HEK293 (cell line): ENCODE measurements around the gene MYBPH.

Source experiments
- CTCF ChIA-PET: fragments of 350-600 bp; formaldehyde crosslinking; extraction: SDS; loops from one replicate; lab custom pipeline; 2021; ENCODE audit warnings: antibody characterized with exemption; lab: Yijun Ruan, JAX
- POLR2A ChIA-PET: fragments of 300-600 bp; formaldehyde crosslinking; extraction: SDS; loops from one replicate; lab custom pipeline; 2020; ENCODE audit warnings: antibody characterized with exemption, inconsistent platforms; lab: Yijun Ruan, JAX
- H3K27ac ChIP-seq: fragments of 200-500 bp; sonication (Bioruptor generic); 2 replicates; pipeline ENCODE4 v1.5.1; 2014; ENCODE audit warnings: low read depth, low read length, control low read depth, inconsistent platforms; ENCODE audit errors: extremely low read depth
- H3K36me3 ChIP-seq, 2 experiments: fragments of 200-500 bp in 1 of 2; sonication (Bioruptor generic) in 1 of 2; 1 replicate in 1 of 2; 2 replicates in 1 of 2; pipeline ENCODE4 v1.5.1; 2014 to 2017; ENCODE audit warnings: inconsistent platforms in 2 of 2, low read length in 2 of 2; ENCODE audit not compliant: control insufficient read depth in 2 of 2, insufficient read depth in 1 of 2
- H3K4me1 ChIP-seq: fragments of 200-500 bp; sonication (Bioruptor generic); 2 replicates; pipeline ENCODE4 v1.5.1; 2014; ENCODE audit warnings: mild to moderate bottlenecking, low read length, inconsistent platforms; ENCODE audit not compliant: control insufficient read depth, insufficient read depth
- H3K4me3 ChIP-seq: 2 replicates; pipeline ENCODE4 v1.5.1; 2011; ENCODE audit warnings: low read depth, mild to moderate bottlenecking, control low read depth, low read length, moderate library complexity
- H3K9me3 ChIP-seq: fragments of 200-500 bp; sonication (Bioruptor generic); 2 replicates; pipeline ENCODE4 v1.5.1; 2014; ENCODE audit warnings: low read depth, low read length, inconsistent platforms; ENCODE audit not compliant: control insufficient read depth, insufficient read depth
- GFI1B ChIP-seq: fragments of 450-650 bp; formaldehyde crosslinking; IDR thresholded peaks from 2 replicates; pipeline ENCODE4 v1.5.1; 2016; ENCODE audit warnings: missing biosample characterization, missing genetic modification characterization
- REST ChIP-seq: fragments of 450-650 bp; formaldehyde crosslinking; IDR thresholded peaks from 2 replicates; pipeline ENCODE4 v1.5.1; 2016; ENCODE audit warnings: missing biosample characterization, missing genetic modification characterization
- SP2 ChIP-seq: fragments of 450-650 bp; formaldehyde crosslinking; IDR thresholded peaks from 2 replicates; pipeline ENCODE4 v1.5.1; 2016; ENCODE audit warnings: missing biosample characterization, missing genetic modification characterization
- YY1 ChIP-seq: fragments of 450-650 bp; formaldehyde crosslinking; IDR thresholded peaks from 2 replicates; pipeline ENCODE4 v1.5.1; 2018; ENCODE audit warnings: missing biosample characterization, missing genetic modification characterization
- ZBTB21 ChIP-seq: fragments of 450-650 bp; formaldehyde crosslinking; IDR thresholded peaks from 2 replicates; pipeline ENCODE4 v1.5.1; 2017; ENCODE audit warnings: missing biosample characterization, missing genetic modification characterization
- ZFHX2 ChIP-seq: fragments of 450-650 bp; formaldehyde crosslinking; conservative IDR thresholded peaks from 2 replicates; pipeline ENCODE4 v1.5.1; 2016; ENCODE audit warnings: missing biosample characterization, missing genetic modification characterization
- ZNF114 ChIP-seq: fragments of 450-650 bp; formaldehyde crosslinking; IDR thresholded peaks from 2 replicates; pipeline ENCODE4 v1.5.0; 2017; ENCODE audit warnings: missing biosample characterization, missing genetic modification characterization
- ZNF202 ChIP-seq: fragments of 450-650 bp; formaldehyde crosslinking; IDR thresholded peaks from 2 replicates; pipeline ENCODE4 v1.5.1; 2016; ENCODE audit warnings: missing biosample characterization, missing genetic modification characterization, borderline replicate concordance
- ZNF211 ChIP-seq: fragments of 450-650 bp; formaldehyde crosslinking; IDR thresholded peaks from 2 replicates; pipeline ENCODE4 v1.5.1; 2016; ENCODE audit warnings: low read depth, missing biosample characterization, missing genetic modification characterization
- ZNF221 ChIP-seq: fragments of 450-650 bp; formaldehyde crosslinking; IDR thresholded peaks from 2 replicates; pipeline ENCODE4 v1.5.1; 2017; ENCODE audit warnings: missing biosample characterization, missing genetic modification characterization, borderline replicate concordance
- ZNF37A ChIP-seq: fragments of 450-650 bp; IDR thresholded peaks from 2 replicates; pipeline ENCODE4 v1.5.1; 2018; ENCODE audit warnings: missing biosample characterization, missing genetic modification characterization
- ZNF529 ChIP-seq: fragments of 450-650 bp; formaldehyde crosslinking; IDR thresholded peaks from 2 replicates; pipeline ENCODE4 v1.5.1; 2017; ENCODE audit warnings: missing genetic modification characterization, missing biosample characterization; ENCODE audit not compliant: insufficient replicate concordance
- ZNF549 ChIP-seq: fragments of 450-650 bp; IDR thresholded peaks from 2 replicates; pipeline ENCODE4 v1.5.1; 2018; ENCODE audit warnings: missing biosample characterization, missing genetic modification characterization, mild to moderate bottlenecking, inconsistent platforms, moderate library complexity
- ZNF571 ChIP-seq: fragments of 450-650 bp; formaldehyde crosslinking; IDR thresholded peaks from 2 replicates; pipeline ENCODE4 v1.5.0; 2017; ENCODE audit warnings: missing biosample characterization, missing genetic modification characterization
- ZNF624 ChIP-seq: fragments of 450-650 bp; formaldehyde crosslinking; IDR thresholded peaks from 2 replicates; pipeline ENCODE4 v1.5.1; 2017; ENCODE audit warnings: missing biosample characterization, missing genetic modification characterization
- ZNF664 ChIP-seq: fragments of 450-650 bp; formaldehyde crosslinking; IDR thresholded peaks from 2 replicates; pipeline ENCODE4 v1.5.1; 2016; ENCODE audit warnings: missing biosample characterization, missing genetic modification characterization
- ZNF791 ChIP-seq: fragments of 450-650 bp; formaldehyde crosslinking; IDR thresholded peaks from 2 replicates; pipeline ENCODE4 v1.5.1; 2016; ENCODE audit warnings: missing biosample characterization, missing genetic modification characterization
- ZSCAN23 ChIP-seq: fragments of 450-650 bp; formaldehyde crosslinking; IDR thresholded peaks from 2 replicates; pipeline ENCODE4 v1.5.1; 2016; ENCODE audit warnings: missing biosample characterization, missing genetic modification characterization
- TF ChIP-seq, protein P1 (sequence below): IDR thresholded peaks from 2 replicates; pipeline ENCODE4 v1.6.1; 2011; ENCODE audit warnings: mild to moderate bottlenecking, low read depth, low read length, borderline replicate concordance
- TF ChIP-seq, protein P2 (sequence below): fragments of 450-650 bp; formaldehyde crosslinking; IDR thresholded peaks from 2 replicates; pipeline ENCODE4 v1.5.1; 2016; ENCODE audit warnings: missing biosample characterization, missing genetic modification characterization
- TF ChIP-seq, protein P3 (sequence below): fragments of 450-650 bp; formaldehyde crosslinking; IDR thresholded peaks from 2 replicates; pipeline ENCODE4 v1.5.0; 2017; ENCODE audit warnings: missing biosample characterization, missing genetic modification characterization, borderline replicate concordance

MYBPH gene

DNA sequence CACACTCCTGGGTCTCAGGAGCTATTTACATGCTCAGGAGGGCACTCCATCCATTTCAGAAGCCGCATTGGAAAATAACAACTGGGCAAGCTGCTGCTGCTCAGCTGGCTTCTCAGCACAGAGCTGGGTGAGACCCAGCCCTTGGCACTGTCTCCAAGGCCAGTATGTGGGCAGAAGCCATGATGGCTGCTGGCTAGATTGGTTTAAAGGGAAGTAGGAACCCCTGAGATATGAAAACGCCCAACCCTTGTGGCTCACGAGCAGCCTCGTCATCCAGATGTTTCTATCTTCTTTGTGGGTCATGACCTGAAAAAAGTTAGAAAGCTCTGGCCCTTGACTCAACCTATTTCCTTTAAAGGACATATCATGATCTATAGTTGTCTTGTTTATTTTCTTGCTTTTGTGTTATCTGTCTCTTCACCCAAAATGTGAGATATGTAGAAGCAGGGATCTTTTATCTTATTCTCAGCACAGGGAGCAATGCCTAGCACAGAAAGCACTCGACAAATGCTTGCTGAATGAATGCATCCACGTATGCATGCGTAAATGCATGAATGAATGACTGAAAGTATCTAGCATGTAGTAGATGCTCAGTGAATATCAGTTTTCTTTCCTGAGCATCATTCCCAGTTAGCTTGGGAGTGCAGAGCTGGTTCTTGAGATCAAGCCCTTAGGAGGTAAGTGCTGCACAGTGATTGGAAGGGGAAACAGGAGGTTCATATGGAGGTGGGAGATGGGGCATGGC, 11.6 kb downstream of the MYBPH start:
- no peak for TF ChIP-seq ZFHX2 (tag by site-specific recombination)
- no peak for TF ChIP-seq ZNF221 (tag by site-specific recombination)
- TF ChIP-seq ZNF624 (tag by site-specific recombination): no peak
- peak; percentile 88 for TF ChIP-seq ZNF664 (tag by site-specific recombination)
- no peak for TF ChIP-seq REST (tag by site-specific recombination)
- Histone ChIP-seq H3K4me1 (no peaks in the 10 kb centered on the region), H3K27ac (no peak overlapping the region), H3K9me3 (no peaks in the 10 kb centered on the region), H3K36me3 (peaks cover 0 to 2% of the 10 kb centered on the region in 2 experiments; a peak in 1 of 3 replicates), H3K4me3 (no peak overlapping the region)
- POLR2A ChIA-PET: no interaction called here
- CTCF ChIA-PET: interaction anchor here (0.6 to 3.1 kb wide), 5 partner anchors 8 to 124 kb away, joined by 3 to 11 read pairs (median 4); no protein-coding TSS in a partner anchor

GRCh38 chr1:203162403-203162802, 13.2 kb downstream of the MYBPH start:
- H3K27ac ChIP-seq: no peak overlapping the region
- ChIA-PET CTCF (interaction anchor here (1.1 to 2.8 kb wide), 6 partner anchors 10 to 122 kb away, joined by 3 to 14 read pairs (median 6); no protein-coding TSS in a partner anchor), POLR2A (no interaction called here)
- H3K36me3 ChIP-seq: peaks cover 0 to 2% of the 10 kb centered on the region in 2 experiments; a peak in 1 of 3 replicates
- no peaks in the 10 kb centered on the region for H3K4me1 ChIP-seq
- no peak overlapping the region for H3K4me3 ChIP-seq
- TF ChIP-seq ZNF211: no peak
- TF ChIP-seq, protein P1, sequence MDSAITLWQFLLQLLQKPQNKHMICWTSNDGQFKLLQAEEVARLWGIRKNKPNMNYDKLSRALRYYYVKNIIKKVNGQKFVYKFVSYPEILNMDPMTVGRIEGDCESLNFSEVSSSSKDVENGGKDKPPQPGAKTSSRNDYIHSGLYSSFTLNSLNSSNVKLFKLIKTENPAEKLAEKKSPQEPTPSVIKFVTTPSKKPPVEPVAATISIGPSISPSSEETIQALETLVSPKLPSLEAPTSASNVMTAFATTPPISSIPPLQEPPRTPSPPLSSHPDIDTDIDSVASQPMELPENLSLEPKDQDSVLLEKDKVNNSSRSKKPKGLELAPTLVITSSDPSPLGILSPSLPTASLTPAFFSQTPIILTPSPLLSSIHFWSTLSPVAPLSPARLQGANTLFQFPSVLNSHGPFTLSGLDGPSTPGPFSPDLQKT: no peak
- TF ChIP-seq ZNF37A: no peak
- TF ChIP-seq ZNF791 (tag by site-specific recombination): no peak
- no peak for TF ChIP-seq ZNF202 (tag by site-specific recombination)
- TF ChIP-seq ZSCAN23 (tag by site-specific recombination): no peak
- no peaks in the 10 kb centered on the region for H3K9me3 ChIP-seq

- H3K36me3 ChIP-seq: peaks cover 0 to 2% of the 10 kb centered on the region in 2 experiments; a peak in 1 of 3 replicates
- TF ChIP-seq, protein P2, sequence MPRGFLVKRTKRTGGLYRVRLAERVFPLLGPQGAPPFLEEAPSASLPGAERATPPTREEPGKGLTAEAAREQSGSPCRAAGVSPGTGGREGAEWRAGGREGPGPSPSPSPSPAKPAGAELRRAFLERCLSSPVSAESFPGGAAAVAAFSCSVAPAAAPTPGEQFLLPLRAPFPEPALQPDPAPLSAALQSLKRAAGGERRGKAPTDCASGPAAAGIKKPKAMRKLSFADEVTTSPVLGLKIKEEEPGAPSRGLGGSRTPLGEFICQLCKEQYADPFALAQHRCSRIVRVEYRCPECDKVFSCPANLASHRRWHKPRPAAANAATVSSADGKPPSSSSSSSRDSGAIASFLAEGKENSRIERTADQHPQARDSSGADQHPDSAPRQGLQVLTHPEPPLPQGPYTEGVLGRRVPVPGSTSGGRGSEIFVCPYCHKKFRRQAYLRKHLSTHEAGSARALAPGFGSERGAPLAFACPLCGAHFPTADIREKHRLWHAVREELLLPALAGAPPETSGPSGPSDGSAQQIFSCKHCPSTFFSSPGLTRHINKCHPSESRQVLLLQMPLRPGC (tag by site-specific recombination): no peak
- TF ChIP-seq, protein P3, sequence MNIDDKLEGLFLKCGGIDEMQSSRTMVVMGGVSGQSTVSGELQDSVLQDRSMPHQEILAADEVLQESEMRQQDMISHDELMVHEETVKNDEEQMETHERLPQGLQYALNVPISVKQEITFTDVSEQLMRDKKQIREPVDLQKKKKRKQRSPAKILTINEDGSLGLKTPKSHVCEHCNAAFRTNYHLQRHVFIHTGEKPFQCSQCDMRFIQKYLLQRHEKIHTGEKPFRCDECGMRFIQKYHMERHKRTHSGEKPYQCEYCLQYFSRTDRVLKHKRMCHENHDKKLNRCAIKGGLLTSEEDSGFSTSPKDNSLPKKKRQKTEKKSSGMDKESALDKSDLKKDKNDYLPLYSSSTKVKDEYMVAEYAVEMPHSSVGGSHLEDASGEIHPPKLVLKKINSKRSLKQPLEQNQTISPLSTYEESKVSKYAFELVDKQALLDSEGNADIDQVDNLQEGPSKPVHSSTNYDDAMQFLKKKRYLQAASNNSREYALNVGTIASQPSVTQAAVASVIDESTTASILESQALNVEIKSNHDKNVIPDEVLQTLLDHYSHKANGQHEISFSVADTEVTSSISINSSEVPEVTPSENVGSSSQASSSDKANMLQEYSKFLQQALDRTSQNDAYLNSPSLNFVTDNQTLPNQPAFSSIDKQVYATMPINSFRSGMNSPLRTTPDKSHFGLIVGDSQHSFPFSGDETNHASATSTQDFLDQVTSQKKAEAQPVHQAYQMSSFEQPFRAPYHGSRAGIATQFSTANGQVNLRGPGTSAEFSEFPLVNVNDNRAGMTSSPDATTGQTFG (tag by site-specific recombination): no peak
- TF ChIP-seq GFI1B (tag by site-specific recombination) (no peak), YY1 (no peak), ZNF571 (tag by site-specific recombination) (no peak), ZNF114 (tag by site-specific recombination) (no peak), ZBTB21 (tag by site-specific recombination) (no peak), ZNF549 (tag by site-specific recombination) (no peak), ZNF529 (tag by site-specific recombination) (no peak), SP2 (tag by site-specific recombination) (no peak)
- TF ChIP-seq, all 188 proteins: peak for 0
- Histone ChIP-seq H3K27ac (no peak overlapping the region), H3K9me3 (no peaks in the 10 kb centered on the region), H3K4me3 (no peak overlapping the region), H3K4me1 (no peaks in the 10 kb centered on the region)
- ChIA-PET CTCF (interaction anchor here (1.1 to 2.8 kb wide), 6 partner anchors 10 to 55 kb away, joined by 3 to 14 read pairs (median 6); no protein-coding TSS in a partner anchor), POLR2A (no interaction called here)
Measured at GRCh38 chr1:203161703-203162102, 13.9 kb downstream of the MYBPH start.
